Smooth muscle cell (in vitro differentiated cells): ENCODE results near the gene CITED4. TPM values are rescaled to one million over a fixed set of nuclear protein-coding genes. Genes with fewer than 3 reads are reported as not detected.

ENCODE experiments used
- DNase-seq: peaks from one replicate; lab custom pipeline; 2025; ENCODE audit not compliant: unreplicated experiment; lab: John Stamatoyannopoulos, UW
- H2AFZ ChIP-seq: fragments of 200-600 bp; sonication (generic); 2 replicates; pipeline ENCODE4 v1.6.0; 2016; ENCODE audit warnings: antibody characterized with exemption, low read depth, mild to moderate bottlenecking
- H3F3A ChIP-seq: fragments of 200-600 bp; sonication (generic); 2 replicates; pipeline ENCODE4 v1.6.0; 2017; ENCODE audit warnings: antibody characterized with exemption, low read depth
- H3K27ac ChIP-seq: fragments of 200-600 bp; sonication (generic); 2 replicates; pipeline ENCODE4 v1.5.1; 2016; ENCODE audit warnings: low read depth, mild to moderate bottlenecking
- H3K27me3 ChIP-seq: fragments of 200-600 bp; sonication (generic); 2 replicates; pipeline ENCODE4 v1.6.1; 2016; ENCODE audit warnings: low read depth, mild to moderate bottlenecking
- H3K36me3 ChIP-seq: fragments of 200-600 bp; sonication (generic); 2 replicates; pipeline ENCODE4 v1.5.1; 2016; ENCODE audit warnings: low read depth
- H3K4me1 ChIP-seq: fragments of 200-600 bp; sonication (generic); 2 replicates; pipeline ENCODE4 v1.5.1; 2016; ENCODE audit warnings: low read depth
- H3K4me2 ChIP-seq: fragments of 200-600 bp; sonication (generic); 2 replicates; pipeline ENCODE4 v1.6.0; 2016; ENCODE audit warnings: mild to moderate bottlenecking
- H3K4me3 ChIP-seq: fragments of 200-600 bp; sonication (generic); 2 replicates; pipeline ENCODE4 v1.5.1; 2016; ENCODE audit warnings: mild to moderate bottlenecking
- H3K79me2 ChIP-seq: fragments of 200-600 bp; sonication (generic); 2 replicates; pipeline ENCODE4 v1.6.0; 2016; ENCODE audit warnings: low read depth, mild to moderate bottlenecking
- H3K9ac ChIP-seq: fragments of 200-600 bp; sonication (generic); 2 replicates; pipeline ENCODE4 v1.6.0; 2016; ENCODE audit warnings: low read depth
- H3K9me3 ChIP-seq: fragments of 200-600 bp; sonication (generic); replicated peaks from 2 replicates; pipeline ENCODE4 v1.5.1; 2016; ENCODE audit warnings: low read depth
- H4K20me1 ChIP-seq: fragments of 200-600 bp; sonication (generic); 2 replicates; pipeline ENCODE4 v1.6.0; 2016; ENCODE audit warnings: low read depth
- CTCF ChIP-seq: fragments of 200-600 bp; sonication (generic); IDR thresholded peaks from 2 replicates; pipeline ENCODE4 v1.5.1; 2017; ENCODE audit warnings: borderline replicate concordance, mild to moderate bottlenecking, antibody characterized with exemption; ENCODE audit not compliant: insufficient read depth, poor library complexity, severe bottlenecking
- WGBS: methylation state at CpG from one replicate; pipeline ENCODE4 v1.1.7; 2016; ENCODE audit warnings: low lambda C conversion rate; 5-methylcytosine and 5-hydroxymethylcytosine counted together
- polyA plus RNA-seq: library from polyadenylated mRNA; unstranded; fragments of >200 nt; fragmentation: Nextera tagmentation; extraction: Ambion mirVana; gene quantifications from 2 replicates; pipeline ENCODE4 v1.2.1, GENCODE V29; 2016
- total RNA-seq: library from RNA; depleted of rRNA; stranded (reverse); fragments of >200 nt; gene quantifications from 2 replicates; pipeline ENCODE4 v1.2.3, GENCODE V29; 2014

The CITED4 gene
- total and polyA plus RNA-seq, 2 experiments from 2014 or later: 5.5 to 10.7 TPM

DNA sequence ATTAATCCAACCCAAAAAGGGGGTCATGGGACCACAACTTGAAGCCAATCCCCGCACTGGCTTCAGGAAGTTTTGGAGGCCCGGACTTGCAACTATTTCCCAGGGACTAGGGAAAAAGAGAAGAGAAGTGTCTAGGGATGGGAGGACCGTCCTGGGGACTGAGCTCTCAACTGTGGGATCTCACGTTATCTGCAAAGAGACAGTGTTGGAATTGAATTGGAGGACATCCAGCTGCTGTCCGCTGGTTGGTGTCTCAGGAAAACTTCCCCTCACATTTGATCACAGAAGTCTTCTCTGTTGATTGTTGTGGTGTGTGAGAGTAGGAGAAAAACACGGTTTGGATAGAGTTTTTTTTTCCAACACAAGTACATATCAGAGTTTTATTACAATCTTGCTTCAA lies 46.2 kb upstream of the CITED4 start:
- 91% methylated on average over 6 of the region's 6 CpGs for WGBS
- Histone ChIP-seq H3K9ac (no peak overlapping the region), H4K20me1 (no peaks in the 10 kb centered on the region), H3K4me2 (no peak overlapping the region), H3F3A (no peaks in the 10 kb centered on the region), H3K4me3 (no peak overlapping the region), H3K27me3 (no peaks in the 10 kb centered on the region), H3K36me3 (no peaks in the 10 kb centered on the region), H3K4me1 (no peaks in the 10 kb centered on the region), H3K79me2 (no peaks in the 10 kb centered on the region), H3K9me3 (no peaks in the 10 kb centered on the region), H3K27ac (no peak overlapping the region), H2AFZ (no peak overlapping the region)
- DNase-seq: no peak
- TF ChIP-seq CTCF: no peak

GRCh38 chr1:40907899-40908298 lies 45.7 kb upstream of the CITED4 start:
- no peak overlapping the region for H3K27ac ChIP-seq
- DNase-seq: no peak
- WGBS: 97% methylated on average over 4 of the region's 4 CpGs
- no peaks in the 10 kb centered on the region for H3F3A ChIP-seq
- no peak overlapping the region for H3K4me3 ChIP-seq
- H3K79me2 ChIP-seq: no peaks in the 10 kb centered on the region
- H3K36me3 ChIP-seq: no peaks in the 10 kb centered on the region
- H3K4me2 ChIP-seq: no peak overlapping the region
- no peaks in the 10 kb centered on the region for H3K9me3 ChIP-seq
- H4K20me1 ChIP-seq: no peaks in the 10 kb centered on the region
- no peak for TF ChIP-seq CTCF
- no peaks in the 10 kb centered on the region for H3K27me3 ChIP-seq
- no peak overlapping the region for H3K9ac ChIP-seq
- H2AFZ ChIP-seq: no peak overlapping the region
- no peaks in the 10 kb centered on the region for H3K4me1 ChIP-seq

GRCh38 chr1:40906781-40907400 lies 44.7 kb upstream of the CITED4 start:
- H3K4me3 ChIP-seq: no peak overlapping the region
- H2AFZ ChIP-seq: no peak overlapping the region
- no peak for TF ChIP-seq CTCF
- 92% methylated on average over 3 of the region's 3 CpGs for WGBS
- no peak overlapping the region for H3K4me2 ChIP-seq
- H3K27me3 ChIP-seq: no peaks in the 10 kb centered on the region
- no peaks in the 10 kb centered on the region for H3F3A ChIP-seq
- DNase-seq: no peak
- H3K9ac ChIP-seq: no peak overlapping the region
- H3K27ac ChIP-seq: no peak overlapping the region
- no peaks in the 10 kb centered on the region for H3K36me3 ChIP-seq
- H3K9me3 ChIP-seq: no peaks in the 10 kb centered on the region
- no peaks in the 10 kb centered on the region for H3K79me2 ChIP-seq
- H4K20me1 ChIP-seq: no peaks in the 10 kb centered on the region
- H3K4me1 ChIP-seq: no peaks in the 10 kb centered on the region

- Histone ChIP-seq H2AFZ (no peak overlapping the region), H3K4me3 (no peak overlapping the region), H3K4me1 (no peaks in the 10 kb centered on the region), H3K79me2 (no peaks in the 10 kb centered on the region), H3K9ac (no peak overlapping the region), H4K20me1 (no peaks in the 10 kb centered on the region), H3K36me3 (no peaks in the 10 kb centered on the region), H3F3A (no peaks in the 10 kb centered on the region), H3K27me3 (no peaks in the 10 kb centered on the region), H3K4me2 (no peak overlapping the region), H3K27ac (no peak overlapping the region), H3K9me3 (no peaks in the 10 kb centered on the region)
- DNase-seq: no peak
- 94% methylated on average over 4 of the region's 4 CpGs for WGBS
- no peak for TF ChIP-seq CTCF
Observed at GRCh38 chr1:40905061-40905460, 42.9 kb upstream of the CITED4 start.
